Lower leg skin (tissue), 3 donors: ENCODE results near the gene ACHE.

ENCODE experiments used
- POLR2A ChIP-seq, 2 donors: fragments of 450-650 bp; IDR thresholded peaks; one replicate each; pipeline ENCODE4 v1.6.1; 2016 to 2017; ENCODE audit warnings: antibody characterized with exemption in 2 of 2, mild to moderate bottlenecking in 1 of 2, moderate library complexity in 1 of 2
- TF ChIP-seq, protein P1 (sequence below), 3 donors: fragments of 450-650 bp; IDR thresholded peaks; one replicate each; pipeline ENCODE4 v1.5.1; 2016; ENCODE audit warnings: antibody characterized with exemption in 3 of 3, mild to moderate bottlenecking in 3 of 3, moderate library complexity in 2 of 3

- TF ChIP-seq, protein P1, sequence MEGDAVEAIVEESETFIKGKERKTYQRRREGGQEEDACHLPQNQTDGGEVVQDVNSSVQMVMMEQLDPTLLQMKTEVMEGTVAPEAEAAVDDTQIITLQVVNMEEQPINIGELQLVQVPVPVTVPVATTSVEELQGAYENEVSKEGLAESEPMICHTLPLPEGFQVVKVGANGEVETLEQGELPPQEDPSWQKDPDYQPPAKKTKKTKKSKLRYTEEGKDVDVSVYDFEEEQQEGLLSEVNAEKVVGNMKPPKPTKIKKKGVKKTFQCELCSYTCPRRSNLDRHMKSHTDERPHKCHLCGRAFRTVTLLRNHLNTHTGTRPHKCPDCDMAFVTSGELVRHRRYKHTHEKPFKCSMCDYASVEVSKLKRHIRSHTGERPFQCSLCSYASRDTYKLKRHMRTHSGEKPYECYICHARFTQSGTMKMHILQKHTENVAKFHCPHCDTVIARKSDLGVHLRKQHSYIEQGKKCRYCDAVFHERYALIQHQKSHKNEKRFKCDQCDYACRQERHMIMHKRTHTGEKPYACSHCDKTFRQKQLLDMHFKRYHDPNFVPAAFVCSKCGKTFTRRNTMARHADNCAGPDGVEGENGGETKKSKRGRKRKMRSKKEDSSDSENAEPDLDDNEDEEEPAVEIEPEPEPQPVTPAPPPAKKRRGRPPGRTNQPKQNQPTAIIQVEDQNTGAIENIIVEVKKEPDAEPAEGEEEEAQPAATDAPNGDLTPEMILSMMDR (IDR thresholded peaks at IDR 0.05) = no peak
- TF ChIP-seq POLR2A (IDR thresholded peaks at IDR 0.05) = no peak
Measured at GRCh38 chr7:100886936-100887515, 8.7 kb downstream of the ACHE start.
